Breast epithelium (tissue), 3 donors: ENCODE measurements around the gene TLCD3A.

Experiments used
- POLR2A ChIP-seq: fragments of 450-650 bp; IDR thresholded peaks from one replicate; pipeline ENCODE4 v1.6.1; 2016; ENCODE audit warnings: antibody characterized with exemption, mild to moderate bottlenecking, moderate library complexity
- POLR2AphosphoS5 ChIP-seq, 3 donors: sonication (generic); formaldehyde crosslinking; IDR thresholded peaks; one replicate each; pipeline ENCODE4 v1.6.1; 2017; ENCODE audit warnings: antibody characterized with exemption in 3 of 3
- TF ChIP-seq, protein P1 (sequence below), 3 donors: fragments of 450-650 bp; IDR thresholded peaks; one replicate each; pipeline ENCODE4 v1.5.1; 2016 to 2017; ENCODE audit warnings: antibody characterized with exemption in 3 of 3, mild to moderate bottlenecking in 3 of 3, moderate library complexity in 3 of 3

DNA sequence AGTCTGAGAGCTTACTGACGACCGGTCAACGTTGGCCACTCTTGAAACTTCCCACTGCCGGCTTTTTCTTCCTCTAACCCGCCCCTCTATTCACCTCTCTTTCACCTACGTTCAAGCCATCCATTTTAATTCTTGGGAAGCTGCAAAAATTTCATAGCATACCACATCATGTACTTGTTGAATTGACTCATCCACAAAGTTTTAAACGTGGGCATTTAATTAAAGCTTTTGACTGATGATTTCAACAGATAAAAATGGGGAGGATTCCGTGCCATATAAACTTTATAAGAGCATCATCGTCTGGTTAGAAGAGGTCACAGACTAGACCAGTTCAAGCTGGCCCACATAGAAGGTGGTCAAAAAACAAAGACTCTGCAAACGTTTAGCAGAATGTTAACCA is 40.3 kb upstream of the TLCD3A start:
- TF ChIP-seq, protein P1, sequence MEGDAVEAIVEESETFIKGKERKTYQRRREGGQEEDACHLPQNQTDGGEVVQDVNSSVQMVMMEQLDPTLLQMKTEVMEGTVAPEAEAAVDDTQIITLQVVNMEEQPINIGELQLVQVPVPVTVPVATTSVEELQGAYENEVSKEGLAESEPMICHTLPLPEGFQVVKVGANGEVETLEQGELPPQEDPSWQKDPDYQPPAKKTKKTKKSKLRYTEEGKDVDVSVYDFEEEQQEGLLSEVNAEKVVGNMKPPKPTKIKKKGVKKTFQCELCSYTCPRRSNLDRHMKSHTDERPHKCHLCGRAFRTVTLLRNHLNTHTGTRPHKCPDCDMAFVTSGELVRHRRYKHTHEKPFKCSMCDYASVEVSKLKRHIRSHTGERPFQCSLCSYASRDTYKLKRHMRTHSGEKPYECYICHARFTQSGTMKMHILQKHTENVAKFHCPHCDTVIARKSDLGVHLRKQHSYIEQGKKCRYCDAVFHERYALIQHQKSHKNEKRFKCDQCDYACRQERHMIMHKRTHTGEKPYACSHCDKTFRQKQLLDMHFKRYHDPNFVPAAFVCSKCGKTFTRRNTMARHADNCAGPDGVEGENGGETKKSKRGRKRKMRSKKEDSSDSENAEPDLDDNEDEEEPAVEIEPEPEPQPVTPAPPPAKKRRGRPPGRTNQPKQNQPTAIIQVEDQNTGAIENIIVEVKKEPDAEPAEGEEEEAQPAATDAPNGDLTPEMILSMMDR (IDR thresholded peaks at IDR 0.05): no peak
- TF ChIP-seq POLR2A: no peak
- TF ChIP-seq POLR2AphosphoS5 (IDR thresholded peaks at IDR 0.05): no peak
